Upper lobe of left lung (tissue), 6 donors: Measurements from ENCODE around the gene RRAD. TPM values are rescaled to one million over a fixed set of nuclear protein-coding genes. Genes with fewer than 3 reads are reported as not detected.
A peak's percentile ranks its signal among the peaks of the same experiment; 100 is the strongest.

Experiments used
- ATAC-seq, 2 donors: fragments of 200-7000 bp; cut with Tn5 transposase; one replicate each; pipeline ENCODE4 v1.9.1; 2022; ENCODE audit warnings: mild to moderate bottlenecking in 2 of 2, moderate library complexity in 2 of 2; ENCODE audit not compliant: low FRiP score in 2 of 2
- DNase-seq, 2 donors: peaks; one replicate each; pipeline ENCODE4 v3.0.0-alpha.2; 2019 to 2020
- H3K27ac ChIP-seq, 4 donors: fragments of 200-600 bp; sonication (generic); one replicate each; pipeline ENCODE4 v1.5.1; 2016 to 2019
- H3K27me3 ChIP-seq, 4 donors: fragments of 200-600 bp; sonication (generic); one replicate each; pipeline ENCODE4 v1.5.1; 2017 to 2019
- H3K36me3 ChIP-seq, 4 donors: fragments of 200-600 bp; sonication (generic); one replicate each; pipeline ENCODE4 v1.5.1; 2016 to 2019
- H3K4me1 ChIP-seq, 4 donors: fragments of 200-600 bp; sonication (generic); one replicate each; pipeline ENCODE4 v1.5.1; 2018 to 2019
- H3K4me3 ChIP-seq, 4 donors: fragments of 200-600 bp; sonication (generic); one replicate each; pipeline ENCODE4 v1.5.1; 2017 to 2019; ENCODE audit warnings: mild to moderate bottlenecking in 2 of 4, moderate library complexity in 1 of 4
- H3K9me3 ChIP-seq, 4 donors: fragments of 200-600 bp; sonication (generic); one replicate each; pipeline ENCODE4 v1.5.1; 2018 to 2019
- EP300 ChIP-seq, 4 donors: sonication (generic); formaldehyde crosslinking; IDR thresholded peaks; one replicate each; pipeline ENCODE4 v1.5.1; 2017; ENCODE audit warnings: antibody characterized with exemption in 4 of 4, control low read depth in 2 of 4
- POLR2A ChIP-seq, 4 donors: fragments of 450-650 bp; IDR thresholded peaks; one replicate each; pipeline ENCODE4 v1.5.1; 2016 to 2017; ENCODE audit warnings: antibody characterized with exemption in 4 of 4, mild to moderate bottlenecking in 2 of 4
- POLR2AphosphoS5 ChIP-seq, 2 donors: sonication (generic); formaldehyde crosslinking; IDR thresholded peaks; one replicate each; pipeline ENCODE4 v1.5.1; 2017; ENCODE audit warnings: antibody characterized with exemption in 2 of 2
- WGBS, 2 donors: methylation state at CpG; one replicate each; pipeline ENCODE4 v1.1.5; 2017 to 2018; 5-methylcytosine and 5-hydroxymethylcytosine counted together
- total RNA-seq, 6 donors: library from RNA; depleted of rRNA in 4 of 6; stranded (reverse); fragments of >200 nt in 4 of 6; gene quantifications; one replicate each; pipeline versions ENCODE4 v1.1.0 to v1.2.1, GENCODE V29; 2016 to 2021
- TF ChIP-seq, protein P1 (sequence below), 6 experiments: fragments of 450-650 bp in 4 of 6; fragments of 200-600 bp in 2 of 6; sonication (generic) in 2 of 6; IDR thresholded peaks; one replicate each; pipeline ENCODE4 v1.5.1; 2016 to 2019; ENCODE audit warnings: antibody characterized with exemption in 6 of 6
- donor health status: DM: no; HTN: no; CAD: no; lungs with moderate emphysema.
- donor health status: DM: no; HTN: yes; CAD: no; lungs with severe emphysema.

Gene RRAD
- total RNA-seq, 6 donors from 2014 or later: 13.8 to 50.3 (median 47.0) TPM

DNA sequence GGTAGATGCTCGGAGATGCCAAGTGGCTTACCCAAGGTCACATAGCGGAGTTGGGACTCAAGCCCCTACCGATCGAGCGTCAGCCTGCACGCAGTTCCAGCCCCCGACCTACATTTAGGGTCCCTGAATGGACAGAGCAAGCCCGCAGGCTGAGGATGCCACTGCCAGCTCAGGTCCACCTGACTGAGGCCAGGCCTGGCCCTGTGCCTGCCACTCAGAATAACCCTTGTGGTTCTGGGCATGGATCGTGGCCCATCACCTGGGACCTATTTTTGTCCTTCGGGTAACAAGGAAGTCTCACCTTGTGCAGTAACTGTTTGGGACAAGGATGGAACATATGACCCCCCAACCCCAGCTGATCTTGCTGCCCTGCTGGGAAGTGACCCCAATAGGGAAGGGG, 23.7 kb downstream of the RRAD start:
- ATAC-seq: no peak
- WGBS, 2 donors: 83 to 96% methylated on average over 5 to 10 of the region's 10 CpGs
- H3K9me3 ChIP-seq: no peaks in the 10 kb centered on the region
- peak overlapping the region in 3 of 4 donors; percentile 73 to 85 (median 83) for H3K27ac ChIP-seq
- DNase-seq: no peak
- H3K36me3 ChIP-seq: no peaks in the 10 kb centered on the region
- H3K4me3 ChIP-seq: no peak overlapping the region
- no peaks in the 10 kb centered on the region for H3K27me3 ChIP-seq
- no peak for TF ChIP-seq POLR2AphosphoS5 (IDR thresholded peaks at IDR 0.05)
- no peak for TF ChIP-seq EP300 (IDR thresholded peaks at IDR 0.05)
- TF ChIP-seq POLR2A (IDR thresholded peaks at IDR 0.05): no peak
- TF ChIP-seq, protein P1, sequence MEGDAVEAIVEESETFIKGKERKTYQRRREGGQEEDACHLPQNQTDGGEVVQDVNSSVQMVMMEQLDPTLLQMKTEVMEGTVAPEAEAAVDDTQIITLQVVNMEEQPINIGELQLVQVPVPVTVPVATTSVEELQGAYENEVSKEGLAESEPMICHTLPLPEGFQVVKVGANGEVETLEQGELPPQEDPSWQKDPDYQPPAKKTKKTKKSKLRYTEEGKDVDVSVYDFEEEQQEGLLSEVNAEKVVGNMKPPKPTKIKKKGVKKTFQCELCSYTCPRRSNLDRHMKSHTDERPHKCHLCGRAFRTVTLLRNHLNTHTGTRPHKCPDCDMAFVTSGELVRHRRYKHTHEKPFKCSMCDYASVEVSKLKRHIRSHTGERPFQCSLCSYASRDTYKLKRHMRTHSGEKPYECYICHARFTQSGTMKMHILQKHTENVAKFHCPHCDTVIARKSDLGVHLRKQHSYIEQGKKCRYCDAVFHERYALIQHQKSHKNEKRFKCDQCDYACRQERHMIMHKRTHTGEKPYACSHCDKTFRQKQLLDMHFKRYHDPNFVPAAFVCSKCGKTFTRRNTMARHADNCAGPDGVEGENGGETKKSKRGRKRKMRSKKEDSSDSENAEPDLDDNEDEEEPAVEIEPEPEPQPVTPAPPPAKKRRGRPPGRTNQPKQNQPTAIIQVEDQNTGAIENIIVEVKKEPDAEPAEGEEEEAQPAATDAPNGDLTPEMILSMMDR (IDR thresholded peaks at IDR 0.05): no peak
- peaks cover 36 to 43% (median 40%) of the 10 kb centered on the region in 4 donors for H3K4me1 ChIP-seq

DNA sequence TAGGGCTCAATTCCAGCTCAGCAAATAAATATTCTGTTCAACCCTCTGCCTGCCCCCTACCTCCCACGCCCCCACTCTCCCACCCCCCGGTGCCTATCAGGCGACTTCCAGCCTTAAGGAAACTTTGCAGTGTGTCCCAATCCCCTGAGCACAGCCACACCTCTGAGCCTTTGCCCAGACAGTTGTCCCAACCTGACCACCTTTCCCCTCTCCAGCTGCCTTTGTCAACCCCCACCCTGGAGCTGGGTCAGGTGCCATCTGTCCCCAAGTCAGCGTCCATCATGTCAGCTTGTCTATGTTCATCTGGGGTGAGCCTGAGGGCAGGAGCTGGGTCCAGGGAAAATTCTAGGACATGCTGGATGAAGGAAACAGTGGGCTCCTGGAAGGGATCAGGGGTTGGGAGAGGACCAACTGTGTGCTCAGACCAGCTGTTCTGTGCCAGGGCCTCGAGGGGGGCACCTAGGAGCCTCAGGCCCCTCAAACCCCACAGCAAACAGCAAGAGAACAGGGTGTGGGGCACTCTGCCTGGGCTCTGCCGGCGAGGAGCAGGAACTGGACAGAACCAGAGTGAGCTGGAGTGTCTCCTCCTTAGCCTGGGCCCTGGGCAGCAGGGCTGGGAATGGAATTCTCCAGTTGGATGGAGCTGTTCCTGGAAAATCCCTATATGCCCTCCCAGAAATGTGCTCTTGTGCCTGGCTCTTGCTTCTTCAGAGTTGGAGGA, 24.5 kb downstream of the RRAD start:
- ATAC-seq (peak in 1 of 2 donors; percentile 41), DNase-seq (peak in 1 of 2 donors; percentile 72)
- Histone ChIP-seq H3K27me3 (no peaks in the 10 kb centered on the region), H3K4me3 (no peak overlapping the region), H3K36me3 (no peaks in the 10 kb centered on the region), H3K4me1 (peaks cover 36 to 43% (median 39%) of the 10 kb centered on the region in 4 donors), H3K27ac (peak overlapping the region; percentile 62 to 85 (median 78)), H3K9me3 (no peaks in the 10 kb centered on the region)
- no peak for TF ChIP-seq POLR2AphosphoS5 (IDR thresholded peaks at IDR 0.05)
- TF ChIP-seq, protein P1 (IDR thresholded peaks at IDR 0.05): no peak
- no peak for TF ChIP-seq EP300 (IDR thresholded peaks at IDR 0.05)
- no peak for TF ChIP-seq POLR2A (IDR thresholded peaks at IDR 0.05)
- 46% methylated on average over 5 to 7 of the region's 7 CpGs for WGBS, 2 donors

DNA sequence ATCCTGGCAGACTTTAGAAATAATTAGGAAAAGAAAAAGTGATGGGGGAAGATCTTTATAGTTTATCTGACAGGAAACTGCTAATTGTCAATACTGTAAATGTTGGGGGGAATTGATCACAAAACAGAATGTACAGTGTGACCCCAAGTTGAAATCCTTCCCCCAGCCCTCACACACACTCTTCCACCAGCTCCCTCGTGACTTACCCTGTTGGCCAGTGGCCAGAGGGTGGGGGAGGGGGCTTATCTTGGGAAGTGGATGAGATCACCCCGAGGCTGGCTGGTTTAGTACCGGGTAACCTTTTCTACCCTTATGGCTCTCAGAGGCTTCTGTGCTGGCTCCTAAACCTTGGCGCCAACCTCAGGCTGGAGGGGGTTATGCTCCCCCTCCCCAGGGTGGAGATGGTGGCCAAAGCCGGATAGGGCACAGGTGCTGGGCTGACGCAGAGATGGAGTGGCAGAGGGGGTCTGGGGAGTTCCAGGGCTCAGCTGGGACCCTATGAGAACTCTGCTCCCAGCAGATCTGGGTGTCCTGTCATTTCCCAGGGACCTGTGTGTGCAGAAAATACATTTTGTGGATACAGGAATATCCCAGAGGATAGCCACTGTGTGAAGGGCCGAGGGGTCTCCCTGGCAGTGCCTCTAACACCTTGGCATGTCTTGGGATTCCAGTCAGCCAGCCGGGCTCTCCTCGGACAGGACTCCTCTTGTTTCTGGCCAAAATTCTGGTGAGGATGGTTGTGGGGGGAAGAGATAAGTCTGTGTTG, 25.2 kb downstream of the RRAD start:
- TF ChIP-seq POLR2AphosphoS5 (IDR thresholded peaks at IDR 0.05) (peak in 1 of 2 donors; percentile 48), POLR2A (IDR thresholded peaks at IDR 0.05) (peak in 1 of 4 donors; percentile 24), EP300 (IDR thresholded peaks at IDR 0.05) (peak in 2 of 4 donors; percentile 29 to 56)
- TF ChIP-seq, protein P1 (IDR thresholded peaks at IDR 0.05): no peak
- H3K4me1 ChIP-seq: peaks cover 28 to 37% (median 33%) of the 10 kb centered on the region in 4 donors
- H3K27me3 ChIP-seq: no peaks in the 10 kb centered on the region
- H3K9me3 ChIP-seq: no peaks in the 10 kb centered on the region
- H3K36me3 ChIP-seq: no peaks in the 10 kb centered on the region
- no peak overlapping the region for H3K4me3 ChIP-seq
- peak in 1 of 2 donors; percentile 82 for DNase-seq
- peak overlapping the region; percentile 62 to 85 (median 78) for H3K27ac ChIP-seq
- ATAC-seq: peak; percentile 21 to 60
- 36 to 40% methylated on average over 6 to 9 of the region's 9 CpGs for WGBS, 2 donors

DNA sequence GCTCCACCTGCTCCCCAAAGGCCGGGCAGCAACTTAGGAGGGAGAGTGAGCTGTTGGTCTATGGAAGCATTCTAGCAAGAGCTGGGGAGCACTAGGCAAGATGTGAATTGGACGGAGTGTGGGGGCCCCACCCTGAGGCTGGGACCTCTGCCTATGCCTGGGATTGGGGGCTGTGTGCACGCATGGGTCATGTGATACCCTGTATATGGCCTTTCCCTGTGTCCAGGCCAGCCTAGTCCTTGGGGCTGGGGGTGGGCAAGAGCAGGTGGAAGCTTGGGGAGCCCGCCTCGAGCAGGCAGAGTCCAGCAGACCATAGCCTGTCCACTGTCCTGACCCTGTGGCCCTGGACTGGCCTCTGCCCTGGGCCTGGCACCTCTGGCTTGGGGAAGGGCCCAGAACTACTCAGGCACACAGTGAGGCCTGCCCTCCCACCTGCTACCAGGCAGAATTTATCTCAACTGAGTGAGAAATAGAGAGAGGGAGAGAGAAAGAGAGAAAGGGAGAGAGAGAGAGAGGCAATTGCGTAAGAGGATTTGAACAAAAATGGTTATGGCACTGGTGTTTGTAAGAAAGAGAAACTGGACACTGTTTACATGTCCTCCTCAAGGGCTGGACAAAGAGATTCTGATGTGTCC, 25.9 kb downstream of the RRAD start:
- Histone ChIP-seq H3K4me1 (peaks cover 26 to 34% (median 30%) of the 10 kb centered on the region in 4 donors), H3K27ac (peak overlapping the region; percentile 62 to 85 (median 78)), H3K36me3 (no peaks in the 10 kb centered on the region), H3K4me3 (no peak overlapping the region), H3K9me3 (no peaks in the 10 kb centered on the region), H3K27me3 (no peaks in the 10 kb centered on the region)
- DNase-seq: no peak
- TF ChIP-seq POLR2A (IDR thresholded peaks at IDR 0.05) (no peak), POLR2AphosphoS5 (IDR thresholded peaks at IDR 0.05) (no peak), EP300 (IDR thresholded peaks at IDR 0.05) (no peak)
- TF ChIP-seq, protein P1 (IDR thresholded peaks at IDR 0.05): no peak
- ATAC-seq: peak in 1 of 2 donors; percentile 22
- WGBS, 2 donors: 61 to 81% methylated on average over 4 to 6 of the region's 6 CpGs
